Prostate gland (tissue), 2 donors: Measurements from ENCODE around the gene PTN. TPM values are rescaled to one million over a fixed set of nuclear protein-coding genes. Genes with fewer than 3 reads are reported as not detected.

ENCODE experiments used
- DNase-seq: peaks from one replicate; pipeline ENCODE4 v3.0.0-alpha.2; 2019; ENCODE audit warnings: low spot score
- H3K27ac ChIP-seq, 2 donors: fragments of 200-600 bp; sonication (generic); 2 replicates each; pipeline ENCODE4 v1.5.1; 2017 to 2019
- H3K27me3 ChIP-seq: fragments of 200-600 bp; sonication (generic); replicated peaks from 2 replicates; pipeline ENCODE4 v1.5.1; 2019; ENCODE audit not compliant: insufficient read depth
- H3K36me3 ChIP-seq, 2 donors: fragments of 200-600 bp; sonication (generic); 1 replicate in 1 of 2; 2 replicates in 1 of 2; pipeline versions ENCODE4 v1.5.1 to v1.8.1; 2017 to 2019
- H3K4me1 ChIP-seq: fragments of 200-600 bp; sonication (generic); replicated peaks from 2 replicates; pipeline ENCODE4 v1.5.1; 2019
- H3K4me3 ChIP-seq, 2 donors: fragments of 200-600 bp; sonication (generic); 2 replicates each; pipeline ENCODE4 v1.5.1; 2017 to 2019
- H3K9me3 ChIP-seq: fragments of 200-600 bp; sonication (generic); 2 replicates; pipeline ENCODE4 v1.5.1; 2017
- POLR2A ChIP-seq: fragments of 450-650 bp; IDR thresholded peaks from one replicate; pipeline ENCODE4 v1.6.1; 2016; ENCODE audit warnings: antibody characterized with exemption, mild to moderate bottlenecking
- POLR2AphosphoS5 ChIP-seq: sonication (generic); formaldehyde crosslinking; IDR thresholded peaks from one replicate; pipeline ENCODE4 v1.6.1; 2017; ENCODE audit warnings: antibody characterized with exemption
- WGBS: methylation state at CpG from one replicate; pipeline ENCODE4 v1.1.5; 2018; 5-methylcytosine and 5-hydroxymethylcytosine counted together
- intact Hi-C: fragments of 100-400 bp; cut with DNase I; formaldehyde crosslinking; loops from one replicate; pipeline ENCODE4 v1.14.2; 2022
- total RNA-seq, 2 donors: library from RNA; depleted of rRNA; stranded (reverse); fragments of >200 nt; gene quantifications; one replicate each; pipeline ENCODE4 v1.1.0, GENCODE V29; 2016
- TF ChIP-seq, protein P1 (sequence below), 4 experiments: fragments of 200-600 bp in 2 of 4; fragments of 450-650 bp in 2 of 4; sonication (generic) in 2 of 4; IDR thresholded peaks; 1 replicate in 3 of 4; 2 replicates in 1 of 4; pipeline ENCODE4 v1.5.1; 2016 to 2019; ENCODE audit warnings: antibody characterized with exemption in 4 of 4, mild to moderate bottlenecking in 2 of 4, moderate library complexity in 2 of 4

Gene PTN
- total RNA-seq, 2 donors from 2014 or later = 56.6 to 96.6 TPM

- peak overlapping the region; percentile 35 to 55 for H3K27ac ChIP-seq
- intact Hi-C loops = no loop called here
- no peaks in the 10 kb centered on the region for H3K27me3 ChIP-seq
- H3K4me1 ChIP-seq = peaks cover 4% of the 10 kb centered on the region
- TF ChIP-seq, protein P1, sequence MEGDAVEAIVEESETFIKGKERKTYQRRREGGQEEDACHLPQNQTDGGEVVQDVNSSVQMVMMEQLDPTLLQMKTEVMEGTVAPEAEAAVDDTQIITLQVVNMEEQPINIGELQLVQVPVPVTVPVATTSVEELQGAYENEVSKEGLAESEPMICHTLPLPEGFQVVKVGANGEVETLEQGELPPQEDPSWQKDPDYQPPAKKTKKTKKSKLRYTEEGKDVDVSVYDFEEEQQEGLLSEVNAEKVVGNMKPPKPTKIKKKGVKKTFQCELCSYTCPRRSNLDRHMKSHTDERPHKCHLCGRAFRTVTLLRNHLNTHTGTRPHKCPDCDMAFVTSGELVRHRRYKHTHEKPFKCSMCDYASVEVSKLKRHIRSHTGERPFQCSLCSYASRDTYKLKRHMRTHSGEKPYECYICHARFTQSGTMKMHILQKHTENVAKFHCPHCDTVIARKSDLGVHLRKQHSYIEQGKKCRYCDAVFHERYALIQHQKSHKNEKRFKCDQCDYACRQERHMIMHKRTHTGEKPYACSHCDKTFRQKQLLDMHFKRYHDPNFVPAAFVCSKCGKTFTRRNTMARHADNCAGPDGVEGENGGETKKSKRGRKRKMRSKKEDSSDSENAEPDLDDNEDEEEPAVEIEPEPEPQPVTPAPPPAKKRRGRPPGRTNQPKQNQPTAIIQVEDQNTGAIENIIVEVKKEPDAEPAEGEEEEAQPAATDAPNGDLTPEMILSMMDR (IDR thresholded peaks at IDR 0.05) = no peak
- no peak for TF ChIP-seq POLR2AphosphoS5
- H3K9me3 ChIP-seq = no peaks in the 10 kb centered on the region
- DNase-seq = no peak
- 61% methylated on average over 2 of the region's 2 CpGs for WGBS
- H3K36me3 ChIP-seq = no peaks in the 10 kb centered on the region
- no peak overlapping the region for H3K4me3 ChIP-seq
Observed at GRCh38 chr7:137337902-137338301, 5.6 kb downstream of the PTN start.

DNA sequence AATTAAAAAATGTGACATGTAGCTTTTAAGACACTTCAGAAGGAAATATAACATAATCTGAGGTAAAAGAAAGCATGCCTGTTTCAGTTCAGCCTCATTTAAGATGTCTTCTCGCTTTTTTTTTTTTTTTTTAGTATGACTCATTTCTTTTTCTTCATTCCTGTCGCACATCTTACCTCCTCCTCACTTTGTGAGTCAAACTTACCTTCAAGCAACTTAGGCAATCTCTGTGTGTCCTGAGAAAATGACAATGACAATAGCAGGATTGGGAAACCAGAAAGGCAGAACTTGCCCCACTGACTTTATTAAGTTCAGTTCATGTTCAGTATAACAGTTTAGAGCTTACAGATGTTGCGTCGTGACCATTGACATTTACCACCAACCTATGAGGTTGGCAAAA lies 7.7 kb downstream of the PTN start:
- H3K27me3 ChIP-seq = no peaks in the 10 kb centered on the region
- TF ChIP-seq, protein P1 (IDR thresholded peaks at IDR 0.05) = no peak
- TF ChIP-seq POLR2AphosphoS5 (no peak), POLR2A (no peak)
- 77% methylated on average over 4 of the region's 4 CpGs for WGBS
- DNase-seq = no peak
- no peak overlapping the region for H3K27ac ChIP-seq
- H3K4me1 ChIP-seq = peaks cover 4% of the 10 kb centered on the region
- no peak overlapping the region for H3K4me3 ChIP-seq
- H3K9me3 ChIP-seq = no peaks in the 10 kb centered on the region
- intact Hi-C loops = no loop called here
- no peaks in the 10 kb centered on the region for H3K36me3 ChIP-seq

GRCh38 chr7:137331378-137331777 lies 12.2 kb downstream of the PTN start:
- WGBS = 48% methylated on average over 8 of the region's 8 CpGs
- no peak for TF ChIP-seq POLR2AphosphoS5
- Histone ChIP-seq H3K4me3 (no peak overlapping the region), H3K36me3 (no peaks in the 10 kb centered on the region), H3K9me3 (no peaks in the 10 kb centered on the region), H3K27ac (no peak overlapping the region), H3K4me1 (no peaks in the 10 kb centered on the region), H3K27me3 (no peaks in the 10 kb centered on the region)
- DNase-seq = no peak
- intact Hi-C loops = no loop called here

DNA sequence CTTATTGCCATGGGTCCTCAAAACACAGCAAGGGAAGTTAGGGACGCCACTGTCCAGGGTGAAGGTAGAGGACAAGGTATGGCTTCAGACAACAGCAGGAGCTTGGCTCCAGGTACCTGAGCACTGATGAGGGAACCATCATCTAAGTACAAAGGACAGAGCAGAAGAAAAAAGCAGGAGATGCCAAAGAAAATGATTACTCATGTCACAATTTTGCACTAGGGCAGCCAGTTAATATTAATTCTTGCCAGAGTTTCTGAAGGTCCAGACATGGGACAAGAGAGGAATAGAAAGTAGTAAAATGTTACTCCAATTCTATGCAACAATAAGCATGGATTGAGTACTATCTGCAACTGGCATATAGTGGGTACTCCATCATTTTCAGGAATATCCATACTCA lies 14.1 kb downstream of the PTN start:
- 93% methylated on average over 1 of the region's 1 CpG for WGBS
- intact Hi-C loops = no loop called here

DNA sequence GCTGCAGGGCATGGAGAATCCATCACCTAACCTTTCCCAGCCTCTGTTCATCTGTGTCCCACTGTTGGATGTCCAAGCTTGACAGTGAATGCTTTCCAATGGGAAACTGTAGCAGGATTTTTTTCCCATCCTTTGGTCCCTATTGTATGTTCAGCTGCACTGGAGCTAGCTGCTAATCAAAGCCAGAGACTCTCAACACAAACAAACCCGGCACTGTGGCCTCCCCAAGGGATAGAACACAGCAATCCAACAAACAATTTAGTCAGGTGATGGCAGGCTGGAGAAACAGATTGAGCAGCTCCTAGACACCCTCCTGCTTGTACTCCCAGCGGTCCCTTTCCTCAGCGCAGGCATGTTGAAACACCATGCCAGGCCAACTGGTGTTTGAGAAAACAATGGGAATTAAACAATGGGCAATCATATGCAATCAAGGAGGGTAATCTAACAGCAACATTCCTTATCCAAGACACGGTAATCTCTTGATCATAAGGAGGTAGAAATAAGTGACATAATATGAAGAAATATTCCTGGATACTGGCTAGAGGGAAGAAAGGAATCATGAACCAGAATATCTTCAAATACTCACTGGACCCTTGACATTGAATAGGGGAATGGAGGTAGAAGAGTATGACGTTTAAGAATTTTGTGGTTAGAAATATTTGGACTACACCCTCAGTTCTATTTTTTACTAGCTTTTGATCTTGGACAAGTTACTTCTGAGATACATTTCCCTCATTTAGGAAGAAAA lies 15.0 kb downstream of the PTN start:
- Histone ChIP-seq H3K27ac (no peak overlapping the region), H3K4me3 (no peak overlapping the region), H3K27me3 (no peaks in the 10 kb centered on the region), H3K9me3 (no peaks in the 10 kb centered on the region), H3K36me3 (no peaks in the 10 kb centered on the region), H3K4me1 (no peaks in the 10 kb centered on the region)
- TF ChIP-seq, protein P1 (IDR thresholded peaks at IDR 0.05) = no peak
- TF ChIP-seq POLR2AphosphoS5 = no peak
- TF ChIP-seq POLR2A = no peak
- WGBS = 25% methylated on average over 5 of the region's 5 CpGs
- DNase-seq = no peak
- intact Hi-C loops = no loop called here

More for the DNA sequence above, 14.1 kb downstream of the PTN start:
- DNase-seq = no peak
- no peaks in the 10 kb centered on the region for H3K4me1 ChIP-seq
- no peak overlapping the region for H3K4me3 ChIP-seq
- H3K27me3 ChIP-seq = no peaks in the 10 kb centered on the region
- H3K36me3 ChIP-seq = no peaks in the 10 kb centered on the region
- no peak for TF ChIP-seq POLR2A
- no peak for TF ChIP-seq POLR2AphosphoS5
- TF ChIP-seq, protein P1 (IDR thresholded peaks at IDR 0.05) = no peak
- H3K9me3 ChIP-seq = no peaks in the 10 kb centered on the region
- no peak overlapping the region for H3K27ac ChIP-seq
